Fibroblast of pulmonary artery (primary cell): Measurements from ENCODE around the gene CASP2.
A peak's percentile ranks its signal among the peaks of the same experiment; 100 is the strongest.

ENCODE experiments used
- DNase-seq: peaks from one replicate; pipeline ENCODE4 v3.0.0-alpha.2; 2010; ENCODE audit warnings: low read depth
- H3K4me3 ChIP-seq: replicated peaks from 2 replicates; pipeline ENCODE4 v1.5.1; 2011; ENCODE audit warnings: low read depth, mild to moderate bottlenecking, control low read depth, low read length, moderate library complexity
- CTCF ChIP-seq: IDR thresholded peaks from 2 replicates; pipeline ENCODE4 v1.5.1; 2011; ENCODE audit warnings: mild to moderate bottlenecking, control low read depth, low read length, inconsistent platforms; ENCODE audit errors: missing control alignments

The CASP2 gene

GRCh38 chr7:143334244-143334643 lies 46.1 kb downstream of the CASP2 start:
- no peak for TF ChIP-seq CTCF
- H3K4me3 ChIP-seq = no peak overlapping the region
- no peak for DNase-seq

GRCh38 chr7:143337216-143337615 lies 49.1 kb downstream of the CASP2 start:
- no peak for TF ChIP-seq CTCF
- H3K4me3 ChIP-seq = no peak overlapping the region
- no peak for DNase-seq

DNA sequence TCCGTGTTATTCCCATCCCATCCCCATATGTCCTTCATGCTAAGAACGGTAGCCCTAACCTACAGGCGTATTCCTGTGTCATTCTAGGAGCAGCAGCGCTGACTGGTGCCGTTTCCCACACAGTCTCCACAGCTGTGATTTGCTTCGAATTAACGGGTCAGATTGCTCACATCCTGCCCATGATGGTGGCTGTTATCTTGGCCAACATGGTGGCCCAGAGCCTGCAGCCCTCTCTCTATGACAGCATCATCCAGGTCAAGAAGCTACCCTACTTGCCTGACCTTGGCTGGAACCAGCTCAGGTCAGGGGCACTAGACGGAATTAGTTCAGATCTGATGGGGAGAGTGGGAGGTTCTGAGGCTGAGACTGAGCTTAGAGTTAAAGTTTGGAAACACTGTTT lies 53.7 kb downstream of the CASP2 start:
- no peak for DNase-seq
- no peak for TF ChIP-seq CTCF

DNA sequence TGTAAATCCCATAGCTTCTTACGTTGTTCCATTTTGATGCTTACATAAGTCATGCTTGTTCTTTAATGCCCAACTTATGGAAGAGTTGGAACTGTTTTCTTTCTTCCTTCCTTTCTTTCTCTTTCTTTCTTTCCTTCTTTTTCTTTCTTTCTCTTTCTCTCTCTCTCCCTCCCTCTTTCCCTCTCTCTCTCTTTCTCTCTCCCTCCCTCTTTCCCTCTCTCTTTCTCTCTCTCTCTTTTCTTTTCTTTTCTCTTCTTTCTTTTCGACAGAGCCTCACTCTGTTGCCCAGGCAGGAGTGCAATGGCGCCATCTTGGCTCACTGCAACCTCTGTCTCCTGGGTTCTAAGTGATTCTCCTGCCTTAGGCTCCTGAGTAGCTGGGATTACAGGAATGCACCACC lies 55.4 kb downstream of the CASP2 start:
- TF ChIP-seq CTCF = no peak
- H3K4me3 ChIP-seq = no peak overlapping the region
- DNase-seq = no peak

More for the DNA sequence above, 53.7 kb downstream of the CASP2 start:
- no peak overlapping the region for H3K4me3 ChIP-seq

DNA sequence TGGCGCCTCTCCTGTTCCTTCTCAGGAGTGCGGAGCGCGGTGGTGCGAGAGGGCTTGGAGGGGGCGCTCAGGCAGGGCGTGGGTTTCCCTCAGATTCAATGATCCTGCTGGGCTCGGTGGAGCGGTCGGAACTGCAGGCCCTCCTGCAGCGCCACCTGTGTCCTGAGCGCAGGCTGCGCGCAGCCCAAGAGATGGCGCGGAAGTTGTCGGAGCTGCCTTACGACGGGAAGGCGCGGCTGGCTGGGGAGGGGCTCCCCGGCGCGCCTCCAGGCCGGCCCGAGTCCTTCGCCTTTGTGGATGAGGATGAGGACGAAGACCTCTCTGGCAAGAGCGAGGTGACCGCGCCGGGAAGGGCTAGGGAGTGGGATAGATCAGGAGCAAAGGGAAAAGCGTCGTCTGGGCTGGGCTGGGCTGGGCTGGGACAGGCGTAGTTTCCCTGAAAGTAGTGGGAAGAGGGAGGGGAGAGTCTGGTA lies 57.3 kb downstream of the CASP2 start:
- DNase-seq = peak; percentile 28
- peak; percentile 46 for TF ChIP-seq CTCF
- no peak overlapping the region for H3K4me3 ChIP-seq

- H3K4me3 ChIP-seq = no peak overlapping the region
- DNase-seq = no peak
- no peak for TF ChIP-seq CTCF
Measured at GRCh38 chr7:143346018-143346417, 57.9 kb downstream of the CASP2 start.

DNA sequence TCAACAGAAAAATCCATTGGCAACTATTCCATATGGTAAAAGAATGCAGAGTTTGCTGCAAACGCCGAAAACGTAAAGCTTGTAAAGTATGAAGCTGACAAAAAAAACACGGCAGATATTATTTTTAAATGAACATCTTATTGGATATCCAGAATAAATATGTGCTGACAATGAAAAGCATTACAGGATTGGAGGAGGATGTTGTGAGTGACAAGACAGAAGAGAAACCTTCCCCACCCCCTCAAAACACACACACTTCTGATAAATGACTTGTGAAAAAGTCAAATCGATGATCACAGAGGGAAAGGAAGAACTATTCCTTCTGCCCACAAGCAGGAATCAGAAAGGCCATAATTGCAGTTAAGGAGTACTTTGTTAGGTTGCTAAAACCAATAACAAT lies 59.8 kb downstream of the CASP2 start:
- DNase-seq = no peak
- no peak for TF ChIP-seq CTCF
- H3K4me3 ChIP-seq = no peak overlapping the region
